ENCODE measurements around the gene ERI2.

- TF ChIP-seq CTCF (IDR thresholded peaks at IDR 0.05): no peak
- TF ChIP-seq POLR2A (IDR thresholded peaks at IDR 0.05): no peak
- TF ChIP-seq POLR2AphosphoS5 (IDR thresholded peaks at IDR 0.05): no peak
Observed at GRCh38 chr16:20844588-20844987, 38.3 kb upstream of the ERI2 start.
